Measurements from ENCODE around the gene STX1A. TPM values are rescaled to one million over a fixed set of nuclear protein-coding genes. Genes with fewer than 3 reads are reported as not detected.
"Not testable (repeated sequence)": the region's sequence is repeated elsewhere in the genome, so short reads cannot be mapped to it uniquely, and the experiment has no call there.

The STX1A gene
- total RNA-seq, 4 donors from 2014 or later: 3.6 to 10.4 (median 4.8) TPM

DNA sequence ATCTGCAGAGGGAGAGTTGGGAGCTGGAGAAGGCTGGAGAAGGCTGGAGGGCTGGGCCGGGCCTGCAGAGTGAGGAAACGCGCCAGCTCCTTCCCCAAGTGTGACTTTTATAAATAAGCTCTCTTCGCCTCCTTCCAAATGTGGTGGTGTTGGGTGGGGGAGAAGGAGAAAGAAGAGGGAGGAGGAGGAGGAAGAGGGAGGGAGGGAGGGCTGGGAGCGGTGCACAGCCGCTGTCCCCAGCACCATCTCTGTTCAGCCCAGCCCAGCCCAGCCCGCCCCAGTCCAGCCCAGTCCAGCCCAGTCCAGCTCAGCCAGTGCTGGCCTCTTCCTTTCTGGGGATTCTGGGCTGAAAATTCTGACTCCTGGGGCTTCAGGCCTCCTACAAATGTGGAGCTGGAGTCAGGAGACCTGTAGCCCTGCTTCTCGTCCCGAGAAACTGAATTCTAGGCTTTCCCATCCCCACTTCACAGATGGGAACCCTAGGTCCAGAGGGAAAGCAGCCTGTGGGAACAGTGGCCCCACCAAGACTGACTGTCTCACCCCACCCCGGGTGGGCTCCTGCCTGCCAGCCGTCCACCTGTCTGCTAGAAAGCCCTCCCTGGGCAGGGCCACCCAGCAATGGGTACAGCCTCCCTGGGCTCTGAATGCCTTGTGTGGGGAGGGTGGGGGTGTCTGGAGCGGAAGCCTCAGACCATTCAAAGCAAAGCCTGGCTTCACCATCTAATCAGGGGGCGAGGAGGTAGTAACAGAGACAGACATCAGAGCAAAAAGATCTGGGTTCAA lies 2.3 kb downstream of the STX1A start:
- TF ChIP-seq CTCF (IDR thresholded peaks at IDR 0.05): no peak
- DNase-seq (ENCODE audit: low spot score) (no peak), ATAC-seq (ENCODE audit: low FRiP score) (no peak)

- DNase-seq (ENCODE audit: low spot score) (no peak), ATAC-seq (ENCODE audit: low FRiP score) (no peak)
- TF ChIP-seq CTCF (IDR thresholded peaks at IDR 0.05): no peak
Measured at GRCh38 chr7:73716318-73716890, 3.1 kb downstream of the STX1A start.

DNA sequence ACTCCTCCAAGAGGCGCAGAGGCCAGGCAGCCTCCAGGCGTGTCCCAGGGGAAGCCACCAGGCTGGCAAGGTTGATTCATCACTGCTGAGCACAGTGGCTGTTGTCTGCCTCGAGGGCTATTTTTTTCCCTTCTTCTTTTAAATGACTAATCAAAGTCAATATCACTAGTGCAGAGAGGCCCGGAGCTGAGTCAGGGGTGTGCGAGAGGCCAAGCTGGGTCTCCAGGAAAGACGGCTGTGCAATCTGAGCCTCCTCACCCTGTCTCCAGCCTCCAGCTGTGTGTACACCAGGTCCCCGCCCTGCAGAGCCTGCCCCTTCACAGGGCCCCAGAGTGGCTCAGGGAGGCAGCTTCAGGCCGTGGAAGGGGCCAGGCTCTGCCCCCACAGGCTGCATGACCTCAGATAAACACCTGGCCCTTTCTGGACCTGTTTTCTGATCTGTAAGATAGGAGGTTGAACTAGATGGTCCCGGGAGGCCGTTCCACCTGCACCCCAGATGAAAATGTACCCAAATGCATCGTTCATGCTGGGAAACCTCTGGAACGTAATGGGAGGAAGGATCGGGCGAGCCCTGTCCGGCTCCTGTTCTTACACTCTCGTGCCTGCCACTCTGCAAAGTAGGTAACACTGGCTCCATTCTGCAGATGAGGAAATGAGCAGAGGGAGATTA lies 3.7 kb downstream of the STX1A start:
- DNase-seq (ENCODE audit: low spot score) (no peak), ATAC-seq (ENCODE audit: low FRiP score) (no peak)
- TF ChIP-seq CTCF (IDR thresholded peaks at IDR 0.05): no peak

- not testable (repeated sequence) for ATAC-seq (ENCODE audit: low FRiP score); DNase-seq (ENCODE audit: low spot score)
Measured at GRCh38 chr7:73713319-73713718, 6.2 kb downstream of the STX1A start.

GRCh38 chr7:73712773-73713172 lies 6.7 kb downstream of the STX1A start:
- DNase-seq (ENCODE audit: low spot score) (no peak), ATAC-seq (ENCODE audit: low FRiP score) (no peak)
- TF ChIP-seq CTCF (IDR thresholded peaks at IDR 0.05): no peak

DNA sequence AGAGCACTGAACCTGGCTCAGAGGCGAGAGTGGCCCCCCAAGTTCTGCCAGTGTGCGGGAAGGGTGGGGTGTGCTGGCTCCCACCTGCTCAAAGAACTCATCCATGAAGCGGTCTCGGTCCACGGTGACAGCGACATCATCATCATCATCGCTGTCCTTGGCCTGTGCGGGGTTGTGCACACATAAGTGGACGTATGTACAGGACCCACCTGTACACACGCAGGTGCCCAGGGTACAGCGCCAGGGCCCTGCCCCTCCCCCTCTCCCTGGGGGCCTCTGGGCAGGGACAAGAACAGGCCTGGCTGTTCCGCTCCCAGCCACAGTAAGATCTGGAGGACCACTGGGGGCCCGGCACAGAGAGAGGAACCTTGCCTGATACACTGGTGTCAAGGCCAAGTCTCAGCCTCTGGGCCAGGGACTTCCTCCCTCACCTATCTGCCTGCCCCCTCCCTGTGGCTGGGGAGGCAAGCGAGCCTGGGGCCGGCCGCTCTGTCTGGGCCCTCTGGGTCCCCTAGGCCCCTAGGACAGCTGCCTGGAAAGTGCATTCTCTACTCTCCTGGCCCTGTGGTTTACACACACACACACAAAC lies 10.4 kb downstream of the STX1A start:
- DNase-seq (ENCODE audit: low spot score) (no peak), ATAC-seq (ENCODE audit: low FRiP score) (no peak)
- TF ChIP-seq CTCF (IDR thresholded peaks at IDR 0.05): no peak

DNA sequence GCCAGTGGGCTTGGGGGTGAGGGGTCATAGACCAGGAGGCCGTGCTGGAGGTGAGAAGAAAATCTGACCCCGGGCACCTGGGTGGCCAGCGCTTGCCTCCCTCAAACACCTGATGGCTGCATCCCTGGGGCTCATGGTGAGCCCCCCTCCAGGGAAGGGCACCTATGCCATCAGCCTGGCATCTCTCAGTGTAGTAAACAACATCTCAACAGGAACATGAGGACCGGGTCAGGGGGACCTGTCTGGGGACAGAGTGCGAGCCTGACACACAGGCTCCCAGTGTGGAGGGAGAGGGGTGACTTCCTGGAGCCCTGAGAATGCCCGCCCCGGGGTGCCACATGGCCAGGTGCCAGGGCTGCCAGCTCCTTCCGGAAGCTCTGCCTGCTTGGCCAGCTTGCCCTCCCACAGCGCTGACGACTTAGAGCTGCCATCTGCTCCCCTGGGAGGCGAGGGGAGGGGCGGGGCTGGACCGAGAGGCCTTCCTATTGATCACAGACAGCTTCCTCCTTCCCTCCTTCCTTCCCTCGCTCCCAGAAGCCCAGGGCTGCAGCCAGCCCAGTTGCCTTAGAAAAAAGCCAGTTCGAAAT lies 12.3 kb downstream of the STX1A start:
- no peak for TF ChIP-seq CTCF (IDR thresholded peaks at IDR 0.05)
- ATAC-seq (ENCODE audit: low FRiP score) (no peak), DNase-seq (ENCODE audit: low spot score) (no peak)

Data from omental fat pad (tissue), 4 donors.